Esophagus squamous epithelium (tissue), 4 donors: ENCODE measurements around the gene XRCC2.

ENCODE experiments used
- POLR2A ChIP-seq, 4 donors: fragments of 450-650 bp; IDR thresholded peaks; one replicate each; pipeline ENCODE4 v1.6.1; 2017; ENCODE audit warnings: antibody characterized with exemption in 4 of 4, mild to moderate bottlenecking in 4 of 4, moderate library complexity in 3 of 4
- TF ChIP-seq, protein P1 (sequence below), 6 experiments: fragments of 450-650 bp in 4 of 6; fragments of 200-600 bp in 2 of 6; sonication (generic) in 2 of 6; IDR thresholded peaks; one replicate each; pipeline ENCODE4 v1.5.1; 2016 to 2019; ENCODE audit warnings: antibody characterized with exemption in 6 of 6, mild to moderate bottlenecking in 4 of 6, moderate library complexity in 4 of 6

DNA sequence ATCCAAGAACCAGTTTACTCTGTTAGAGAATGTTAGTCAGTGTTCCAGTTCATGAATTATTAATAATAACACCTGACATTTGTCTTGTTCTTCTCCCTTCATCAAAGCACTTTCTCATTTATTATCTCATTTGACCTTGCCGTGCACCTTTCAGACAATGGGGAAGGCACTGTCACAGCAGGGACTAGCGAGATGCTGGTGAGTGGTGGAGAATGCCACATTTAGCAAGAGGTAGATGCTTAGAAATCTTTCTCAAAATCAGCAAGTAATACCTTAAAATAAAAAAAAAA lies 34.2 kb upstream of the XRCC2 start:
- TF ChIP-seq, protein P1, sequence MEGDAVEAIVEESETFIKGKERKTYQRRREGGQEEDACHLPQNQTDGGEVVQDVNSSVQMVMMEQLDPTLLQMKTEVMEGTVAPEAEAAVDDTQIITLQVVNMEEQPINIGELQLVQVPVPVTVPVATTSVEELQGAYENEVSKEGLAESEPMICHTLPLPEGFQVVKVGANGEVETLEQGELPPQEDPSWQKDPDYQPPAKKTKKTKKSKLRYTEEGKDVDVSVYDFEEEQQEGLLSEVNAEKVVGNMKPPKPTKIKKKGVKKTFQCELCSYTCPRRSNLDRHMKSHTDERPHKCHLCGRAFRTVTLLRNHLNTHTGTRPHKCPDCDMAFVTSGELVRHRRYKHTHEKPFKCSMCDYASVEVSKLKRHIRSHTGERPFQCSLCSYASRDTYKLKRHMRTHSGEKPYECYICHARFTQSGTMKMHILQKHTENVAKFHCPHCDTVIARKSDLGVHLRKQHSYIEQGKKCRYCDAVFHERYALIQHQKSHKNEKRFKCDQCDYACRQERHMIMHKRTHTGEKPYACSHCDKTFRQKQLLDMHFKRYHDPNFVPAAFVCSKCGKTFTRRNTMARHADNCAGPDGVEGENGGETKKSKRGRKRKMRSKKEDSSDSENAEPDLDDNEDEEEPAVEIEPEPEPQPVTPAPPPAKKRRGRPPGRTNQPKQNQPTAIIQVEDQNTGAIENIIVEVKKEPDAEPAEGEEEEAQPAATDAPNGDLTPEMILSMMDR (IDR thresholded peaks at IDR 0.05) = no peak
- no peak for TF ChIP-seq POLR2A (IDR thresholded peaks at IDR 0.05)
